ENCODE results near the gene IL1RAPL2.
A peak's percentile ranks its signal among the peaks of the same experiment; 100 is the strongest.
"Not testable (repeated sequence)": the region's sequence is repeated elsewhere in the genome, so short reads cannot be mapped to it uniquely, and the experiment has no call there.

Gene IL1RAPL2

GRCh38 chrX:104864296-104864695, 298.3 kb downstream of the IL1RAPL2 start:
- DNase-seq = no peak

- no peak for DNase-seq
Measured at GRCh38 chrX:104877504-104877903, 311.5 kb downstream of the IL1RAPL2 start.

GRCh38 chrX:104902070-104902469, 336.1 kb downstream of the IL1RAPL2 start:
- no peak for DNase-seq

- not testable (repeated sequence) for DNase-seq
Measured at GRCh38 chrX:104909694-104910093, 343.7 kb downstream of the IL1RAPL2 start.

GRCh38 chrX:104913348-104913747, 347.3 kb downstream of the IL1RAPL2 start:
- DNase-seq = no peak

GRCh38 chrX:104914686-104915085, 348.7 kb downstream of the IL1RAPL2 start:
- DNase-seq = not testable (repeated sequence)

- no peak for DNase-seq
Measured at GRCh38 chrX:104918122-104918521, 352.1 kb downstream of the IL1RAPL2 start.

GRCh38 chrX:104921584-104922205, 355.7 kb downstream of the IL1RAPL2 start:
- no peak for DNase-seq

GRCh38 chrX:104922206-104922621, 356.2 kb downstream of the IL1RAPL2 start:
- peak; percentile 44 for DNase-seq

- DNase-seq = no peak
Measured at GRCh38 chrX:104929324-104929723, 363.3 kb downstream of the IL1RAPL2 start.

GRCh38 chrX:104935581-104935980, 369.6 kb downstream of the IL1RAPL2 start:
- no peak for DNase-seq

- DNase-seq = no peak
Measured at GRCh38 chrX:104953251-104953650, 387.3 kb downstream of the IL1RAPL2 start.

GRCh38 chrX:104961926-104962325, 395.9 kb downstream of the IL1RAPL2 start:
- DNase-seq = no peak

- no peak for DNase-seq
Measured at GRCh38 chrX:104968241-104968640, 402.2 kb downstream of the IL1RAPL2 start.

GRCh38 chrX:104972737-104973136, 406.7 kb downstream of the IL1RAPL2 start:
- DNase-seq = no peak

- no peak for DNase-seq
Measured at GRCh38 chrX:104987063-104987462, 421.1 kb downstream of the IL1RAPL2 start.

- DNase-seq = no peak
Measured at GRCh38 chrX:104988038-104988437, 422.0 kb downstream of the IL1RAPL2 start.

- no peak for DNase-seq
Measured at GRCh38 chrX:104995546-104995945, 429.5 kb downstream of the IL1RAPL2 start.

- DNase-seq = no peak
Measured at GRCh38 chrX:105006103-105006502, 440.1 kb downstream of the IL1RAPL2 start.

GRCh38 chrX:105006996-105007395, 441.0 kb downstream of the IL1RAPL2 start:
- no peak for DNase-seq

- no peak for DNase-seq
Measured at GRCh38 chrX:105013719-105014118, 447.7 kb downstream of the IL1RAPL2 start.

- DNase-seq = no peak
Measured at GRCh38 chrX:105017641-105018040, 451.6 kb downstream of the IL1RAPL2 start.

- DNase-seq = no peak
Measured at GRCh38 chrX:105018865-105019264, 452.9 kb downstream of the IL1RAPL2 start.

GRCh38 chrX:105028962-105029361, 463.0 kb downstream of the IL1RAPL2 start:
- DNase-seq = not testable (repeated sequence)

- DNase-seq = no peak
Measured at GRCh38 chrX:105038672-105039328, 472.8 kb downstream of the IL1RAPL2 start.

All from NCI-H2171 treated with DMSO at 0.1 percent for 48 hours (cell line).